Transverse colon (tissue), 3 donors: ENCODE measurements around the gene FBXO40.

Experiments used
- CTCF ChIP-seq, 5 experiments: fragments of 200-600 bp in 3 of 5; fragments of 450-650 bp in 2 of 5; sonication (generic) in 3 of 5; IDR thresholded peaks; 1 replicate in 2 of 5; 2 replicates in 3 of 5; pipeline ENCODE4 v1.5.1; 2016 to 2017; ENCODE audit warnings: antibody characterized with exemption in 5 of 5, inconsistent platforms in 3 of 5, mild to moderate bottlenecking in 2 of 5, moderate library complexity in 1 of 5
- POLR2A ChIP-seq: fragments of 450-650 bp; IDR thresholded peaks from one replicate; pipeline ENCODE4 v1.6.1; 2016; ENCODE audit warnings: antibody characterized with exemption, mild to moderate bottlenecking, moderate library complexity

- TF ChIP-seq CTCF (IDR thresholded peaks at IDR 0.05) = no peak
- TF ChIP-seq POLR2A = no peak
Observed at GRCh38 chr3:121574449-121574848, 18.7 kb upstream of the FBXO40 start.
